Spleen (tissue), 11 donors: ENCODE measurements around the gene FAS. TPM values are rescaled to one million over a fixed set of nuclear protein-coding genes. Genes with fewer than 3 reads are reported as not detected.

Experiments used
- DNase-seq: peaks from one replicate; pipeline ENCODE4 v3.0.0-alpha.2; 2020
- H3K27ac ChIP-seq, 8 donors: fragments of 200-600 bp; sonication (generic) in 7 of 8; 1 replicate in 4 of 8; 2 replicates in 4 of 8; pipeline versions ENCODE4 v1.5.0 to v1.8.0; 2016 to 2021; ENCODE audit warnings: inconsistent platforms in 4 of 8, mild to moderate bottlenecking in 4 of 8, moderate library complexity in 1 of 8
- H3K27me3 ChIP-seq, 7 donors: fragments of 200-600 bp; sonication (generic) in 6 of 7; replicated peaks in 1 of 7; 1 replicate in 4 of 7; 2 replicates in 3 of 7; pipeline versions ENCODE4 v1.5.0 to v1.8.0; 2016 to 2021; ENCODE audit warnings: inconsistent platforms in 3 of 7, mild to moderate bottlenecking in 1 of 7
- H3K36me3 ChIP-seq, 6 donors: fragments of 200-600 bp; sonication (generic) in 5 of 6; 1 replicate in 4 of 6; 2 replicates in 2 of 6; pipeline versions ENCODE4 v1.5.0 to v1.8.0; 2016 to 2021; ENCODE audit warnings: inconsistent platforms in 2 of 6
- H3K4me1 ChIP-seq, 6 donors: fragments of 200-600 bp; sonication (generic) in 5 of 6; 1 replicate in 3 of 6; 2 replicates in 3 of 6; pipeline versions ENCODE4 v1.5.0 to v1.8.0; 2016 to 2021; ENCODE audit warnings: inconsistent platforms in 3 of 6
- H3K4me3 ChIP-seq, 8 donors: fragments of 200-600 bp; sonication (generic) in 7 of 8; 1 replicate in 4 of 8; 2 replicates in 4 of 8; pipeline versions ENCODE4 v1.5.0 to v1.8.0; 2016 to 2021; ENCODE audit warnings: inconsistent platforms in 4 of 8, mild to moderate bottlenecking in 4 of 8, moderate library complexity in 2 of 8
- H3K9me3 ChIP-seq, 8 donors: fragments of 200-600 bp; sonication (generic) in 7 of 8; 1 replicate in 4 of 8; 2 replicates in 4 of 8; pipeline versions ENCODE4 v1.5.0 to v1.8.0; 2016 to 2021; ENCODE audit warnings: inconsistent platforms in 4 of 8
- POLR2A ChIP-seq, 3 donors: fragments of 450-650 bp; IDR thresholded peaks; one replicate each; pipeline ENCODE4 v1.5.1; 2017; ENCODE audit warnings: antibody characterized with exemption in 3 of 3, mild to moderate bottlenecking in 1 of 3
- POLR2AphosphoS5 ChIP-seq, 3 donors: sonication (generic); formaldehyde crosslinking; IDR thresholded peaks; one replicate each; pipeline ENCODE4 v1.5.1; 2017; ENCODE audit warnings: antibody characterized with exemption in 3 of 3
- WGBS, 5 donors: extraction: QIAGEN DNeasy Blood & Tissue Kit in 3 of 5; methylation state at CpG; one replicate each; pipeline versions ENCODE4 v1.1.5 to v1.1.7; 2013 to 2018; 5-methylcytosine and 5-hydroxymethylcytosine counted together
- intact Hi-C: fragments of 100-400 bp; cut with DNase I; formaldehyde crosslinking; loops from one replicate; pipeline ENCODE4 v1.15.0; 2023; ENCODE audit warnings: low total_unique reads
- polyA plus RNA-seq, 3 donors: library from polyadenylated mRNA; stranded (reverse); fragments of 200-250 nt; gene quantifications; one replicate each; pipeline ENCODE4 v1.2.1, GENCODE V29; 2013
- total RNA-seq, 7 donors: library from RNA; depleted of rRNA in 3 of 7; stranded (reverse); fragments of >200 nt in 3 of 7; fragmentation: NEBNext Ultra II Directional in 4 of 7; extraction: Animal tissue kit (Norgen Biotek cat#: 25700) in 4 of 7; gene quantifications; one replicate each; pipeline versions ENCODE4 v1.1.0 to v1.2.1, GENCODE V29; 2016 to 2021
- TF ChIP-seq, protein P1 (sequence below), 11 experiments: fragments of 200-600 bp in 7 of 11; fragments of 450-650 bp in 4 of 11; sonication (generic) in 4 of 11; IDR thresholded peaks in 8 of 11; conservative IDR thresholded peaks in 3 of 11; 1 replicate in 7 of 11; 2 replicates in 4 of 11; pipeline versions ENCODE4 v1.4.0 to v1.8.0; 2016 to 2021; ENCODE audit warnings: antibody characterized with exemption in 11 of 11, inconsistent platforms in 4 of 11, mild to moderate bottlenecking in 1 of 11
- donor health status: healthy with polysubstance abuse.
- donor health status: DM: no; HTN: no; CAD: no; lungs with moderate emphysema.
- donor health status: DM: no; HTN: no; CAD: no.
- donor health status: Bipolar disorder and iron deficiency.
- donor health status: healthy.
- donor health status: DM: no; HTN: no; CAD: no.
- donor health status: DM: yes; HTN: yes; CAD: no.

The FAS gene
- total and polyA plus RNA-seq, 10 donors: 7.6 to 50.6 (median 30.6) TPM

DNA sequence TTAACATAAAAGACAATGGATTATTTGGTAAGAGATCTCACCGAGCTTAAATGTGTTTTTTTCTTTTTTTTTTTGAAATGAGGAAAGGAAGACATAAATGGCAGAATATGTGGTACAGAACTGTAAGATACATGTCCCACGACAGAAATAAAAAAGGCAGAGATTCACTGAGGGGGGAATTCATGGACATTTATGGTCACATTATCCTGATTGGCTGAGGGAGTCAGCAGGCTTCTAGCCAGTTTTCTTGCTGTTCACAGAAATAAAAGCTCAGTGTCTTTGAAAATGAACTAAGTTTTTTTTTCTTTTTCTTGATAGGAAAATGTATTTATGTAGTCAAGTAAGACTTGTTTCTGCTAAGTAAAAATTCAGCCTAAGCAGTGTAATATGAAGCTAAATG lies 8.2 kb upstream of the FAS start:
- H3K27ac ChIP-seq: peak overlapping the region in 7 of 8 donors; percentile 2 to 61 (median 45)
- H3K27me3 ChIP-seq: no peaks in the 10 kb centered on the region
- 74 to 84% (median 83%) methylated on average over 2 of the region's 2 CpGs for WGBS, 5 donors
- TF ChIP-seq POLR2AphosphoS5 (IDR thresholded peaks at IDR 0.05) (no peak), POLR2A (IDR thresholded peaks at IDR 0.05) (no peak)
- TF ChIP-seq, protein P1, sequence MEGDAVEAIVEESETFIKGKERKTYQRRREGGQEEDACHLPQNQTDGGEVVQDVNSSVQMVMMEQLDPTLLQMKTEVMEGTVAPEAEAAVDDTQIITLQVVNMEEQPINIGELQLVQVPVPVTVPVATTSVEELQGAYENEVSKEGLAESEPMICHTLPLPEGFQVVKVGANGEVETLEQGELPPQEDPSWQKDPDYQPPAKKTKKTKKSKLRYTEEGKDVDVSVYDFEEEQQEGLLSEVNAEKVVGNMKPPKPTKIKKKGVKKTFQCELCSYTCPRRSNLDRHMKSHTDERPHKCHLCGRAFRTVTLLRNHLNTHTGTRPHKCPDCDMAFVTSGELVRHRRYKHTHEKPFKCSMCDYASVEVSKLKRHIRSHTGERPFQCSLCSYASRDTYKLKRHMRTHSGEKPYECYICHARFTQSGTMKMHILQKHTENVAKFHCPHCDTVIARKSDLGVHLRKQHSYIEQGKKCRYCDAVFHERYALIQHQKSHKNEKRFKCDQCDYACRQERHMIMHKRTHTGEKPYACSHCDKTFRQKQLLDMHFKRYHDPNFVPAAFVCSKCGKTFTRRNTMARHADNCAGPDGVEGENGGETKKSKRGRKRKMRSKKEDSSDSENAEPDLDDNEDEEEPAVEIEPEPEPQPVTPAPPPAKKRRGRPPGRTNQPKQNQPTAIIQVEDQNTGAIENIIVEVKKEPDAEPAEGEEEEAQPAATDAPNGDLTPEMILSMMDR (IDR thresholded peaks at IDR 0.05 in 8 of 11, conservative IDR thresholded peaks at IDR 0.05 in 3 of 11): no peak
- no peak for DNase-seq
- no peak overlapping the region for H3K4me3 ChIP-seq
- peaks cover 3 to 77% (median 13%) of the 10 kb centered on the region in 6 donors for H3K4me1 ChIP-seq
- intact Hi-C loops: loop anchor here (10.0 kb wide), 1 partner anchor 98 kb away; the partner anchor contains the start of gene STAMBPL1
- no peaks in the 10 kb centered on the region for H3K36me3 ChIP-seq
- H3K9me3 ChIP-seq: peaks cover 0 to 10% (median 7%) of the 10 kb centered on the region in 8 donors

DNA sequence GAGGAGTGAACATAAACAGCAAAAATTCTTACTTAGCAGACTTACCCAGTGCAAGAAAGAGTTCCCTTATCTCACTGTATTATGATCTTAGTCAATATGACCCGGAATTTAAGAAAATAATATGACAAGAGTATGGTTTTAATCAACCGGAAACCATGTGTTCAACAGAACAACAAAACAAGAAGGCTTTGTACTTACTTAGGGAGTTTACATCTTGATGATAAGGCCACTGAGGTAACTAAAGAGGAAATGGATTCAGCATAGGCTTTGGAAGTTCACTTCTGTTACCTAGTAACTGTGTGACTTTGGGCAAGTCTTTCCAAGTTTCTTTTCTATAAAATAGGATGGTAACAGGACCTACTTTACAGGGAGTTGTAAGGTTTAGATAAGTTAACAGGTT lies 7.4 kb upstream of the FAS start:
- peaks cover 0 to 10% (median 7%) of the 10 kb centered on the region in 8 donors for H3K9me3 ChIP-seq
- peaks cover 7 to 85% (median 18%) of the 10 kb centered on the region in 6 donors for H3K4me1 ChIP-seq
- TF ChIP-seq, protein P1 (IDR thresholded peaks at IDR 0.05 in 8 of 11, conservative IDR thresholded peaks at IDR 0.05 in 3 of 11): no peak
- TF ChIP-seq POLR2AphosphoS5 (IDR thresholded peaks at IDR 0.05) (no peak), POLR2A (IDR thresholded peaks at IDR 0.05) (no peak)
- intact Hi-C loops: loop anchor here (10.0 kb wide), 1 partner anchor 98 kb away; the partner anchor contains the start of gene STAMBPL1
- DNase-seq: no peak
- H3K27me3 ChIP-seq: no peaks in the 10 kb centered on the region
- no peaks in the 10 kb centered on the region for H3K36me3 ChIP-seq
- peak overlapping the region in 7 of 8 donors; percentile 2 to 57 (median 42) for H3K27ac ChIP-seq
- no peak overlapping the region for H3K4me3 ChIP-seq
- WGBS, 5 donors: 62 to 86% (median 69%) methylated on average over 2 of the region's 2 CpGs

DNA sequence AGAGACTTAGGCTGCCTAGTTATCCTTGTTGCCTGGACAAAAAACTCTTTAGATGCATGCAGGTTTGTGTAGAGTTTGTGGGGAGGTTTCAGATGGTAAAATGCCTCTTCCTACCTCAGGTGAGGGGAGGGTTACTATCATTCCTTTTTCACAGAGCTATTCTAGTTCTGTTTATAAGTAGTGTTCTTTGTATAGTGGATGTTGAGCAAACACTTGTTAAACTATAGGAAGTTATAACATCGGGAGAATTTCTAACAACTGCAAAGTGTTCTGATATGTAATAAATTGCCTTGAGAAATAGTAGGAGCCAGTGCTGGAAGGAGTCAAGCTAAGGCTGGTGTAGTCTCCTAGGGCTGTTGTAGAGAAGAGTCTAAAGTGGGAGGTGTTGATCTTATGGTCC lies 6.7 kb upstream of the FAS start:
- Histone ChIP-seq H3K27me3 (no peaks in the 10 kb centered on the region), H3K4me1 (peaks cover 10 to 88% (median 22%) of the 10 kb centered on the region in 6 donors), H3K4me3 (no peak overlapping the region), H3K27ac (peak overlapping the region in 4 of 8 donors; percentile 16 to 36 (median 22)), H3K9me3 (peaks cover 0 to 10% (median 7%) of the 10 kb centered on the region in 8 donors), H3K36me3 (no peaks in the 10 kb centered on the region)
- 60 to 92% (median 66%) methylated on average over 1 of the region's 1 CpG for whole genome bisulfite sequencing, 5 donors
- DNase-seq: no peak
- TF ChIP-seq, protein P1 (IDR thresholded peaks at IDR 0.05 in 8 of 11, conservative IDR thresholded peaks at IDR 0.05 in 3 of 11): no peak
- no peak for TF ChIP-seq POLR2A (IDR thresholded peaks at IDR 0.05)
- no peak for TF ChIP-seq POLR2AphosphoS5 (IDR thresholded peaks at IDR 0.05)
- intact Hi-C loops: loop anchor here (10.0 kb wide), 1 partner anchor 99 kb away; the partner anchor contains the start of gene STAMBPL1

DNA sequence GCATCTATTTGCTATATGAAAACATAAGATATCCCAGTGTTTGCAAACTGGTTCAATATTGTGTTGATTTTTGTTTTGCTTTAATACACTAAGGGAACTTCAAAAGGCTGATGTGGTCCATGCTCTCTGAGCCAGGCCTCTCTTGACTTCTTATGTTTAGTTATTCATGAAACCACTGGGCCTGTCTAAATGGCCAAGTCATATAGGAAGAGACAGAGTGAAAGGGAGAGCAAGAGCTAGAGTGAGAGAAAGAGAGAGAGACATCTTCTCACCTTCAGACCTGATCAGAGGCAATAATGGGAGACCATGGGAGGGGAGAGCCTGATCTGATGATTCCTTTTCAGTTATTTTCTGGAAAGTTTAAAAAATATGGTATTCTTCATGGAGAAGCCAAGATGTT lies 6.1 kb upstream of the FAS start:
- Histone ChIP-seq H3K27ac (peak overlapping the region in 3 of 8 donors; percentile 16 to 36 (median 24)), H3K36me3 (no peaks in the 10 kb centered on the region), H3K4me1 (peaks cover 15 to 89% (median 27%) of the 10 kb centered on the region in 6 donors)

More for the DNA sequence above, 6.1 kb upstream of the FAS start:
- no peaks in the 10 kb centered on the region for H3K27me3 ChIP-seq
- TF ChIP-seq, protein P1 (IDR thresholded peaks at IDR 0.05 in 8 of 11, conservative IDR thresholded peaks at IDR 0.05 in 3 of 11): no peak
- TF ChIP-seq POLR2AphosphoS5 (IDR thresholded peaks at IDR 0.05): no peak
- TF ChIP-seq POLR2A (IDR thresholded peaks at IDR 0.05): no peak
- no peak for DNase-seq
- H3K9me3 ChIP-seq: peaks cover 0 to 10% (median 7%) of the 10 kb centered on the region in 8 donors
- intact Hi-C loops: loop anchor here (10.0 kb wide), 1 partner anchor 100 kb away; the partner anchor contains the start of gene STAMBPL1
- H3K4me3 ChIP-seq: no peak overlapping the region
